Activated CD4-positive, alpha-beta T cell treated with anti-CD3 and anti-CD28 coated beads, Interleukin-2, amount 50 U/mL, for 16 hours (primary cell): ENCODE measurements around the gene SPAG8.
A peak's percentile ranks its signal among the peaks of the same experiment; 100 is the strongest.

ENCODE experiments used
- DNase-seq: peaks from one replicate; pipeline ENCODE4 v3.0.0-alpha.2; 2020

Gene SPAG8

DNA sequence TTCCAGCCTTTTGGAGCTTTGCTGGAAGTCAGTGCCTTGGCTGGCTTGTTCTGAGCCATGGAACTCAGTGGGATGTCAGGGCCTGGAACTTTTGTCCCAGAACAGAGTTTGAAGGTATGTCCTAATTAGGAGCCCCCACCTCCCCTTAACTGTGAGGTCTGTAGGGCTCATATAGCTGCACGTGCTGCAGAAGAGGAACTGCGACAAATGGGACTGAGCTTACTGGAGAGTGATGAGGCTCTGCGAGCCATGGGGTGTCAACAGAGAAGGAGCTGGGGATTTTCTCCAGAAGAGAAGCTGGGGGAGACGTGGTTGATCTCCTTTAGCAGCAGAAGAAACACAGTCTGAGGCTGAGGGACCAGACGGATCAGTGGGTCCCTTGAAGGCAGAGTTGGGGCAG lies 27.9 kb upstream of the SPAG8 start:
- no peak for DNase-seq

DNA sequence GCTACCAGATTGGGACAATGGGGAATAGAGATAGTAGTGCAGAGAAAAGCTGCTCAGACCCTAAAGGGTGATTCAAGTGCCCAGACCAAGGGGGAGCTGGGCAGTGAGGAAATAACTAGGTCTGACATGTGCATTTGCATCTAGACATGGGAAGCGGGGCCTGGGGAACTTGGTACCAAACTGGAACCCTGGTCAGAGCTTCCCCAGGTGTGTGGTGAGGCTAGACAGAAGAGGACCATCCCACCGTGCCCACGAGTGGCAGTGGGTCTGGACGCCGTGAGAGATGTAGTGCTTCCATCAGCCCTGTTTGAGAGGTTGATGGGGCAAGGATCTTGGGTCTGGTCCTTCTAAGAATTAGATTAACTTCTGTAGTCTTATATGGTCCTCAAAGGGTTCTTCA lies 24.5 kb upstream of the SPAG8 start:
- no peak for DNase-seq

DNA sequence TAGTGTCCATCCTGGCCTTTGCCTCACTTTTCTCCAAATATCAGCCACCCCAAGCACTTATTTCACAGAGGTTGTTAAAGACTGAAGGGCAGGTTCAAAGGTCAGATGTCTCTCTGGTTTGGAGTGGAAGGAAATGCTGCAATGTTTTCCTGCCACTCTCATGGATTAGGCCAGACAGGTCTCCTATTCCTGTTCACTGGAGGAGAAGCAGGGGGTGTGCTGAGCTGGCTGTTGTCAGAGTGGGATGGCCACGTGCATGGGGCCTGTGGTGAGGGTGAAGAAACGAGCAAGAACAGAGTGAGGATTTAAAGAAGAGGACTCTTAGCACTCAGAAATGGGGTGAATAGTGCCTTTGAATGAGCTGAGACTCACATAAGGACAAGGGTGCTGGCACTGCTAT lies 23.7 kb upstream of the SPAG8 start:
- DNase-seq, result no peak

DNA sequence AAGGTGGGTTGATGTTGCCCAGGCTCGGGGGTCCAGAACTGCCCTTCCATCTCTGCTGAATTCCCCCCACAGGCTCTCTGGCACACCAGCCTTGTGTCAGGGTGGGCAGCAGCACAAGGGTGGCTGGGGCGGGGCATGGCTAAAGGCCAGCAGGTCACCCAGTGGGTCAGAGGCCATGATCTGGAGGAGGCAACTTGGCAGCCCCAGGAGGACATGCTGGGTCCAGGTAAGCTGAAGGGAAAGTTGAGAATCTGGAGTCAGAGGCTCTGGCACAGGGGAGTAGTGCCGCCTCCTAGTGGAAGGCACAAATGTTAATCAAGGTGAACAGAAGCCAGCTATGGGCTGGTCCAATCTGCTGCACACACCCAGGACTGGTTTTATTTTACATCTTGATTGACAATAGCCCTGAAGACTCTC lies 23.2 kb upstream of the SPAG8 start:
- no peak for DNase-seq

DNA sequence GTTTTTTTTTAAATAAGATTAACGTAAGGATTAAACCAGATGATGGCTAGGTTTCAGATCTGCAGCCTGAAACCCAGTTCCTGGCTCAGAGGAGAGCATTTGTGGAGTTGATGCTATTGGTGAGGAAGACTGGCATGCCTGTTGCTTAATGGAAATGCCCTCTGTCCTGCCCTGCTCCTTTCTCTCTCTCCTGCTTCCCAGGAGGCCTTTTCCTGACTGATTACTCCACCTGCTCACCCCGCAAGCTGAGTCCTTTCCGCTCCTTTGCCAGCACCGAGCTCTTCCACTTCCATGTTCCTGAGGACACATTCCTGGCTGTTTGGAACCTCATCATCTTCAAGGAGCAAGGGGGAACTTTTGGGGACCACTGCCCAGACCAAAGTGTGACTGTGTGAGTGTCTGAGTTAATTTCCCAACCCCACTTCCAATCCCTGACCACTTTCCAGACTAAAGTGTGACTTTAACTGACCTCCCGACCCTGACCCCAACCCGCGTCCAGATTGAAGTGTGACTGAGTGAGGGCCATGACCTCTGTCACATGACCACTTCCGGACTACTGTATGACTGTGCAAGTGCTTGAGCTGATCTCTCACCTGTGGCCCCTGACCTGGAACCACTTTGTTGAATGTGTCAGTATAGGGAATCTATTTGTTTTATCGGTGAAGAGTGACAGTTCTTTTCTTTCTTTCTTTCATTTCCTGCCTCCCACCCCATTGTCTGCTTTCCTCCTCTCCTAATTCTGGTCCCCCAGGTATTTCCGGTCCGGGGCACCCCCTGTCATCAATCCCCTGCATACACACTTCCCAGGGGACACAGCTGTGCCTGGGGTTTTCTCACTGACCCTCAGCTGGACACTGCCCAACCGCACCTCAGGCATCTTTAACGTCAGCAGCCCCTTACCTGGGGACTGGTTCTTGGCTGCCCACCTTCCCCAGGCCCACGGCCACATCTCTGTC lies 22.5 kb upstream of the SPAG8 start:
- no peak for DNase-seq

DNA sequence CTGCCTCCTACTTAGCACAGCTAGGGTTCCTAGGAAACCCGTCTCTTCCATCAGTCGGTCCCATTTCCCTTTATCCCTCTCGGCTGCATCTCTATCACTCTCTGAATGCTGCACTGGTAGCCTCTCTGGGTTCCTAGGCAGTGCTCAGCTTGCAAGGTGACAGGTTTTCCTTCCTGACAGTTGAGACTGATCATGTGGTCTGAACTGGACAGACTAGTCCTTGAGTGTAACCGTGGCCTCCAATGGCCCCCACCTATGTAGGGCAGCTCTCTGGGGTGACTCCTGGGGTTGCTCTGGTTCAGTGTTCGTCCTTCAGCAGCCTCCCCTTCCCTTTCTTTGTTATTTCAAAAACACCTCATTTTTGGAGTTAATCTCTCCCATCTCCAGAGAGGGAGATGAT lies 20.8 kb upstream of the SPAG8 start:
- no peak for DNase-seq

DNA sequence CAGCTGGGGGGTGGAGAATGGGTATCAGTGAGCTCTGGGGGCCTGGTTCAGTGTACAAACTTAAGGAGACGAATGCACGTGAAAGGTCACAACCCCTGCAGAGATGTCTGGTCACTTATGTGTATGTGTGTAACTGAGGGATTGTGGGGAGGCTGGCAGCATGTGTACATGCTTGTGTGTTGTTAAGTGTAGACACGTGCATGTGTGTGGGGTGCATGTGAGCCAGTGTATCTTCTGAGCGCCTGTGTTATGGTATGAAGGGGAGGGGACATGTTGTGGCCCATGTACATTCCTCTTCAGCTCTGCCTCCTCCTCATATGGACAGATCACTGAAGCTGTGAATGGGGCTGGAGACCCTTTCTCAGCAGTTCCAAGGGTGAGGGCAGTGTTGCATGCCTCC lies 19.0 kb upstream of the SPAG8 start:
- DNase-seq, result no peak

DNA sequence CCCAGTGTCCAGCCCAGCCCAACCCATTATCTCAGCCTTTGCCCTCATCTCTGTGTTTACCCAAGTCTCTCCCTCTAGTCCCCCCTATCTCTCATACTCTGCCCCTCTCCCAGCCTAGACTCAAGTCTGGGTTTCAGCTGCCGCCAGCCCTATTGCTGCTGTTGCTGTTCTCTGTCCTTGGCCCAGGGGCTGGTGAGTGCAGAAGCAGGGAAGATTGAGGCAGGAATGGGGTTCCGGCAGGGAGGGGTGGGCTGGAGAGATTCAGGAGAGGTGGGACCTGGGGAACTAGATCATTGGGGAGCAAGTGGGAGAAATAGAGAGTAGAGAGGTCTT lies 17.7 kb upstream of the SPAG8 start:
- DNase-seq, result no peak

DNA sequence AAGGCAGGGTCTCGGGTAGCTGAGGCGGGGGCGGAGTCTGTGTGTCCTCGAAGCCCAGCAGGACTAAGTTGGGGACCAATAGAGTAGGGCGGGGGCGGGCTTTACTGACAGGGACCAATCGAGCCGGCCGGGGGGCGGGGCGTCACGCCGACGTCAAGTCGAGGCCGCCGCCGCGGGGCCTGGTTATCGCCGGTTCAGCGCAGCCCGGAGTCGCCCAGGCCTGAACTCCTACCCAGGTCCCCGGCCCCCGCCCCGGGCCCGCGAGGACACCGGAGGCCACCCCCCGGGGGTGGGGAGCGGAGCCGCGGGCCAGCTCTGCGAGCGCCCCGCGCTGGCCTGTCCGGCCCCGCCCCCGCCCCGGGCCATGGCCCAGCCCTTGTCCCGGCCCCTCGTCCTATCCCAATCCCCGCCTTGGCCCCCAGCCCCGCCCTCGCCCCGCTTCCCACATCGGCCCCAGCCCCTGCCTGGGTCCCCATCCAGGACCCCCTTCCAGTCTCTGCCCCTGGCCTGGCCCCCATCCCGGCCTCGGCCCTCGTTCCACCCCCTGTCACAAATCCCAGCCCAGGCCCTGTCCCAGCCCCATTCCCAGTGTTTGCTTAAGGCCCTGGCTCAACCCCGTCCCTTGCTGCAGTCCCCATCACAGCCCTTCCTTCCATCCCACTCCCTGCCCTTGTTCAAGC lies 17.2 kb upstream of the SPAG8 start, which contains the start of gene TMEM8B:
Gene TMEM8B (plus strand): TSS at position 145 of the 680 bp plus-strand sequence. CDS start 220 bp downstream, at position 365.
- DNase-seq, result peak; percentile 91

DNA sequence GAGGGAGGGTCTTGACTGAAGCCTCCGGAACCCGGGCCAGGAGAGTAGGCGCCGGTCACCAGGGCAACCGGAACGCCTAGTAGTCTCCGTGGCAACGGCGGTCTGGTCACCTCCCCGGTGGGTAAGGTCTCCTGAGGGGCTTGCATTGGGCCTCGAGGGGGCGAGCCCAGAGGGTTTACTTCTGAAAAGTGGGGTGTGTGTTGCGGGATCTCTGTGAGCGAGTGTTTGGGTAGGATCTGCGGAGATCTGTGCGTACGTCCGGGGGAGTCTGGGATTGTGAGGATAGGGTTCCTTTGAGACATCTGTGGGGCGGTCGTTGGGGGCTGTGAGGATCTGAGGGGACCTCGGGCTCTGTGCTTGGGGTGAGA lies 16.6 kb upstream of the SPAG8 start, which contains the start of gene FAM221B:
Gene FAM221B (minus strand): TSS at position 17 of the 368 bp plus-strand sequence. CDS start 2,571 bp downstream, outside the sequence.
- DNase-seq, result no peak

DNA sequence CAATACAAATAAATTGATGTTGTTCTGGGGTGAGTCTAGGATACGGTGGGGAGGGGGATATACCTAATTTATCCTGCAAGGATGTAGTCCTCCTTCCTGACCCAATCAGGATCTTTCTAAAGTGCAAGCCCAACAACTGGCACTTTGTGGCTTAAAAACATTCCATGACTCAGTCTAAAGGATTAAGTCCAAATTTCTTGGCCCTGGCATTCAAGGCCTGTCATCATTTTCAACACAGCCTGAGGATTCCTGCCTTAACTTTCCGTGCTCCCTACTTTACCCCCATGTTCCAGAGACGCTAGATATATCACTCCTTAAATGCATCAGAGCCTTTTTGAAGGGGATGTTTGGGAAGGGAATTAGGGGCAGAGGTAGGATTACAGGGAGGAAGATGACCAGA lies 15.4 kb upstream of the SPAG8 start:
- DNase-seq, result no peak

DNA sequence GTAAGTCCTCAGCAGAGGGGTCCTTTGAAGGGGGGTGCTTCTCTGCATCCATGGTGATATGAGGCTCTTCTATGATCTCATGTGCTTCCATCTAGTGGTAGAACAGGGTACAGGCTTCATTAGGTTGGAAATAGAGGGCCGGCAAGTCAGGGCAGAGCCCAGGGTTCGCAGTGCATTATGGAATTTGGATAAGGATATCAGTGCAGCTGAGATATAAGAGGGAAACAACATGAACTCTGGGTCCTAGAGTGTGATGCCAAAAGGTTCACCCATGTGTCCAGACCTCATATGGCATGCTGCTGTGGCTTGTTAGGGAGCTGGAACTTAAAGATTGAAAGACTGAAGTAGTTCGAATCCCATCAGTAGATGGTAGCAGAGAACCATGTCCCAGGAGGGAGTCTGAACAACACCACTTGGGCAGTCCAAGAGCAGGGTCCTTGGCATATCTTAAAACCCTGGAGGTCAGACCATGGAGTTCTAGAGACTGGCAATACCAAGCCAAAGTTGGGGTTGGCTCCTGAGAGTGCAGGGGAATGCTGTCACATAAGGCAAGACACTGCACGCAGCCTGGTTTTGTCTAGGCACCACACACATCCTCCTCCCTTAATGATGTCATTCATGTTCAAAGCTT lies 14.1 kb upstream of the SPAG8 start:
- DNase-seq, result peak; percentile 52

DNA sequence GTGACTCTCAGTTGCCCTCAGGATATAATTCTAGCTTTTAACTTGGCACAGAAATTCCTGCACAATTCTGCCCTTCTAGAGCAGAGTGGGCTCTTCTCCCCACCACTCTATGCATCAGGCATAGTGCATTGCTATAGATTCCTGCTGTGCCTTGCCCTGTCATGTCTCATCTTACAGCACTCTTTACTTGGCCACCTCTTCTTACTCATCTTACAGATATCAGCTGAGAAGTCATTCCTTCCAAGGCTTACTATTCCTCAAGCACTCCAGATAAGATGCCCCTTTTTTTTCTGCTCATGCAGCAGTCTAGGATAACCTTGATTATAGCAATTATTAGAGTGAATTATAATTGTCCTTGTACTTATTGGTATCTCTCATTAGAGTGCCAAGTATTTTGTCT lies 10.9 kb upstream of the SPAG8 start:
- DNase-seq, result no peak

DNA sequence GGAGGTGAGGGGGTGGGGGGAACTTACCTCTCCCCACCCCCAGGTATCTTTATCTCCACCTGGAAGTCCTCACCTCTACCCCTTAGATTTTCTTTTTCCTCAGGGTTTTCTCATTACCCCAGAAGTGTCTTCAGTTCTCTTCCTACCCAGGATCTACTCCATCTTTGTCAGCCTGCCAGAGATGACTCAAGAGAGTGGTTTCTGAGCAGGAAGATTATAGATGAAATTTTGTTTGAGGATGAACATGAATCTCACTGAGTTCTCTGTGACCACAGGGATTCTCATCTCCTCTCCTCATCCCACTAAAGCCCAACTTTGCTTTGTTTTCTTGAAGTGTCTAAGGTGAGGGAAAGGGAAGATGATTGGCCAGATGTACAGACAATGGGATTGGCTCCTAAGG lies 8.0 kb upstream of the SPAG8 start:
- DNase-seq, result no peak

DNA sequence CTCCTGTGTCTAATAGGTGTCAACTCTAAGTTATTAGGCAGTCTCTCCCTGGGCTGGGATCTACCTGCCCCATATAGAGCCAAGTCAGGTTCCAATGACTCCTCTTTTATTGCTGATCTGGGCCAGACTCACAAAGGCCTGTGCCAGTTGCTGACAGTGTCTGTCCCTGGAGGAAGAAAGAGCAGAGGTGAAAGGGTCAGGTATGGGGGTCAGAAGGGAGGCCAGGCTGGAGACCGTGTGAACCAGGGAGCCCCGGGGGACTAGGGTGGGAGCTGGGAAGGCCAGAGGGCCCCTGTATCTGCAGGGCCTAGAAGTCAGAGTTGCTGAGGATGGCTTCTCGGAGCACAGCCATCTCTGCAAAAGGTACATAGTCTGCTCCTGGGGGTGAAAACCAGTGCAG lies 6.3 kb upstream of the SPAG8 start:
- DNase-seq, result no peak

DNA sequence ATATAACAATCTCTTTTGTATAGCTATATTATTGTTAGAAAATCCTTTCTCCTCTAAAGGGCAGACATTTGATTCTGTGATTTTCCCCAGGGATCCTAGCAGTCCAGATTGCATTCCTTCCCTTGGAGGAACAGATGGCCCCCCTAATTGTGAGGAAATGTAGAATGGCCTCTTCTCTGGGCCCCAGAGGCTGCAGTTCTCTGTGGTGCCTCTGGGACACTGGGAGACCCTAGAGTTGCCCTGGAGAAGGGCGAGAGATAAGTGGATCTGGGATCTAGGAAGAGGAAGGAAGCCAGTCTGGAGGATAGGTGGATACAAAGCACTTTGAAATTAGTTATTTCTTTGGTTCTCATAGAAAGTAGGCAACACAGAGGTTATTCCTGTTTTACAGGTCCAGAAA lies 4.6 kb upstream of the SPAG8 start:
- no peak for DNase-seq

DNA sequence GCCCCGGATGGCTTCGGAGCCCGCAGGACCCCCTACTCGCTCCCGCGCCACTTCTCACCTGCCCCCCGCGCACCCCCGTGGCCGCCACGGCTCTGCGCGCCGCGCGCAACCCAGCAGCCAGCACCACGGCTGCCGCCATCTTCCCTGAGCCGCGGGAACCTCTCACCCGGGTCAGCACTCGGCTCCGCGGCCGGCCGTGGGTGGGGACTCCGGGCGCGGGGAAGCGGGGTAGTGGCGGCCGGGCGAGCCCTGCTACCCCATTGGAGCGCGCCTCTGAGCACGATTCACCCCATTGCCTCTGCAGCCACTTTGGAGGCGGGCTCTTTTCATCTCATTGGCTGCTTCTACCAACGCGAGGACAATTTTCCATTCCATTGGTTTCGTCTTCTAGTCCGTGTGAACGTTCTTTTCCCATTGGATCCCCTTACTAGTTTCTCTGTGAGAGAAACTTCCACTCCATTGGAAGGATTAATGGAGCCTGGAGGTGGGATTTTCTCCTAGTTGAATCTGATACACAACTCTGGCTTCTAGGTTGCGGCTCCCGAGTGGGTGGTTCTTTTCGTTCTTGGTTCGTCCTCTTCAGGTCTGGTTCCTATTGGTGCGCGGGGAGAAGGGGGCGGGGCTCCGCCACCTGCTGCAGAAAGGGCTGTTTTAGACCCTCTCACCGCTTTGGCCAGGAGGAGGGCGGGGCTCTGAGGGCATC lies 2.9 kb upstream of the SPAG8 start, which contains the start of gene HINT2:
Gene HINT2 (minus strand): TSS at position 202 of the 703 bp plus-strand sequence. CDS start 63 bp downstream, at position 139.
- DNase-seq, result peak; percentile 98

DNA sequence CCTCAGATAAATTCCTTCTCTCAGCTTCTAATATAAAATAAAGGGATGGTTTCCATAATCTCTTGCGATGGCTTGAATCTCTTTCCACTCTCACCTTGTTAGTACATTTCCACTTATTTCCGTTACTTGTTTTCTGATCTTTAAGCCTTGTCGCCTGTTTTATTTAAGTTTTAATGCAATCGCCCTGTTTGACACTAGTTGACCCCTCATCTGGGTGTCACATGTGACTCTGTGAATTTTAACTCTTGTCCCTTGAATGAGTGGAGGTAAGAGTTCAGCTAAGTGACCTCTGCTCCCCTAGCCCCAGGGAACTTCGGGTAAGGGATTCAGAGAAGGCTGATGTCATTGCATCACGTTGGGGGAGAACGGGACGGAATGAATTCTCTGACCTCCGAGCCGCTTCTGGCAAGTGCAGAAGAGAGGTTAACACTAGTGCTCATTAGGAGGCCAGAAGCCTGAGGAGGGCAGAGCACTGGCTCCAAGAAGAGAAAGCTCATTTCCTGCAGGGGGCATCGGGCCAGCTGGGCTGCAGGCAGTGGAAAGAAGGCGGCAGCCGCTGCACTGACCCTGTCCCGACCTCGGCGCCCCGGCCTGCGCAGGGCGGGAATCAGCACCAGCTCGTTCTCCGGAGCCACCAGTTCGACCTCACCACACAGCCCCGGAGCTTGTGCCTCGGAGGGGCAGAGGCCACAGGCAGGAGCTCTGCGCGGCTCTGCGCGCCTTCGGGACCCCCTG lies 2.2 kb upstream of the SPAG8 start:
- DNase-seq, result peak; percentile 50

DNA sequence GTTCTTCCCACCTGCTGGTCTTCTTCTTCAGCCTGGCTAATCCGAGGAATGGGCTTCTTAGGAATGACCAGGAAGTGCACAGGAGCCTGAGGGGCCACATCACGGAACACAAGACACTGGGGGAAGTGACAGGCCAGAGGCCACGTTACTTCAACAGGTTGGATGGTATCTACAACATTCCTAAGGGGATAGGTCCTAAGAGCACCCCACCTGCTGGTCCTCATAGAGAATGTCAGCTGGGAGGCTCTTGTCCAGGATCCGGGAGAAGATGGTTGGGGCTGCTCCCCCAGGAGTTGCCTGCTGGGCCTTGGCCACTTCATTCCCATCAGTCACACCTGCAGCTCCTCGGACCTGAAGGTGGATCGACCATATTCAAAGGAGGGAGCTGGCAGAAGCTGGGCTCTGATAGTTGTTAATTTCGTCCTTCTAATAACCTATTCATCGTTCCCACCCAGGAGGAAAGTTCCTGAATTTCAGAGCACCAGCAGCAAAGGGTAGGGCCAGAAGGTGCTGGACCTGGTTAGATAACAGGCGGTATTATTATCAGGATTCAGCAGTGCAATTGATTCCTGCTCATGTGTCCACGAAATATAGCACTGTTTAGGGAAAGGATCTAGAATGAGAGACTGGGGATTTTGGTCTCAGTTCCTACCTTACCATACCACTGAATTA lies 1.5 kb upstream of the SPAG8 start:
- no peak for DNase-seq

DNA sequence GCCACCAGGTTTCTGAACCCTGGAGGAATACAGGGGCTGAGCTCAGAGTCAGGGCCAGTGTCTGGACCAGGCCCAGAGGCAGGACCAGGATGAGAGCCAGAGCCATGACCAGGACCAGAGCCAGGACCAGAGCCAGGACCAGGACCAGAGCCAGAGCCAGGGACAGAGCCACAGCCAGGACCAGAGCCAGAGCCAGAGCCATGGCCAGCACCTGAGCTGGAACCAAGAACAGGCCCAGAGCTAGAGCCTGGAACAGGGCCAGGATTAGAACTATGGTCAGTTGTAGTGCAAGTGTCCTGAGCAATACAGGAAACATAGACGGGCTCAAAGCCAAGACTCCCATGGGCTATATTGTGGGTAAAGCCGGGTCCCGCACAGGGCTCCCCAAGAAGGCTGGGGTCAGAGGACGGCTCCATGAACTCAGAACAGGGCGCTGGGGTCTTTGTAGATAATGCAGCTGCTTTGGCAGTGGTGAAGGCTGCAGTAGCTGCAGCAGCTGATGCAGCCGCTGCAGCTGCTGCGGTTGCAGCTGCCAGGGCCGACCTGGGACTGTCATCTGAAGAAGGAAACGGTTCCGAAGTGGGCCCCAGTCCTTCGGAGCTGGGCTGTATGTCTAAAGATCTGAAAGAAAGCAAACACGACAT lies 559 bp downstream of the SPAG8 start:
- no peak for DNase-seq

DNA sequence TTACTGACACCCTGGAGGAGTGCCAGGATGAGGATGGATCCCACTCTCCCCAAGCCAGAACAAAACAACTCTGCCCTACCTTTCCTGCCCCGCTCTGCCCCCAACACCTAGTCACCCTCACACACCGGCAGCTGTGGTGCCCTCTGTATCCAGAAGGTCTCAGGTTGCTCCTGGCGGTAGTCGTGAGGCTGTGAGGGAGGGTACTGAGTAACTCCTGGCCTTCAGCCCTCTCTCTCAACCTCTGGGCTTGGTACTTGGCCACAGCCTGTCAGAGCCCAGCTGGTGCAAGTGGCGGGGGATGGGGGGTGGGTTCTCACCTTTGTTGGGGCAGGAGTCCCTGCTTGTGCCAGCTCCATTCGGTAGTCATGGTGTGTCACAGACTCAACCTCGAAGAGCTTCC lies 1.9 kb downstream of the SPAG8 start:
- no peak for DNase-seq
